ENCODE results near the gene DHRSX.
"Not testable (repeated sequence)": the region's sequence is repeated elsewhere in the genome, so short reads cannot be mapped to it uniquely, and the experiment has no call there.

Gene DHRSX

GRCh38 chrX:2243913-2244460 lies 256.8 kb downstream of the DHRSX start:
- no peak for FAIRE-seq
- DNase-seq (ENCODE audit: extremely low spot score, insufficient read length, low read depth), result no peak

- FAIRE-seq, result no peak
- DNase-seq (ENCODE audit: extremely low spot score, insufficient read length, low read depth), result no peak
Measured at GRCh38 chrX:2242980-2243379, 257.8 kb downstream of the DHRSX start.

- DNase-seq (ENCODE audit: extremely low spot score, insufficient read length, low read depth) (no peak), FAIRE-seq (no peak)
Measured at GRCh38 chrX:2242326-2242725, 258.4 kb downstream of the DHRSX start.

GRCh38 chrX:2241496-2241895 lies 259.3 kb downstream of the DHRSX start:
- FAIRE-seq, result not testable (repeated sequence)

GRCh38 chrX:2240761-2241160 lies 260.0 kb downstream of the DHRSX start:
- not testable (repeated sequence) for FAIRE-seq; DNase-seq (ENCODE audit: extremely low spot score, insufficient read length, low read depth)

More at GRCh38 chrX:2241496-2241895, 259.3 kb downstream of the DHRSX start:
- not testable (repeated sequence) for DNase-seq (ENCODE audit: extremely low spot score, insufficient read length, low read depth)

GRCh38 chrX:2237976-2238375 lies 262.8 kb downstream of the DHRSX start:
- DNase-seq (ENCODE audit: extremely low spot score, insufficient read length, low read depth), result no peak
- FAIRE-seq, result no peak

- no peak for FAIRE-seq
- DNase-seq (ENCODE audit: extremely low spot score, insufficient read length, low read depth), result no peak
Measured at GRCh38 chrX:2231570-2232192, 269.1 kb downstream of the DHRSX start.

- DNase-seq (ENCODE audit: extremely low spot score, insufficient read length, low read depth) (no peak), FAIRE-seq (no peak)
Measured at GRCh38 chrX:2230457-2230856, 270.3 kb downstream of the DHRSX start.

- no peak for DNase-seq (ENCODE audit: extremely low spot score, insufficient read length, low read depth)
- no peak for FAIRE-seq
Measured at GRCh38 chrX:2228536-2228935, 272.2 kb downstream of the DHRSX start.

- DNase-seq (ENCODE audit: extremely low spot score, insufficient read length, low read depth) (no peak), FAIRE-seq (no peak)
Measured at GRCh38 chrX:2226906-2227656, 273.7 kb downstream of the DHRSX start.

GRCh38 chrX:2226182-2226581 lies 274.6 kb downstream of the DHRSX start:
- DNase-seq (ENCODE audit: extremely low spot score, insufficient read length, low read depth) (no peak), FAIRE-seq (no peak)

GRCh38 chrX:2224597-2225235 lies 276.1 kb downstream of the DHRSX start:
- no peak for FAIRE-seq

GRCh38 chrX:2224161-2224560 lies 276.6 kb downstream of the DHRSX start:
- no peak for FAIRE-seq
- no peak for DNase-seq (ENCODE audit: extremely low spot score, insufficient read length, low read depth)

More at GRCh38 chrX:2224597-2225235, 276.1 kb downstream of the DHRSX start:
- DNase-seq (ENCODE audit: extremely low spot score, insufficient read length, low read depth), result no peak

- no peak for DNase-seq (ENCODE audit: extremely low spot score, insufficient read length, low read depth)
Measured at GRCh38 chrX:2220829-2221567, 279.8 kb downstream of the DHRSX start.

GRCh38 chrX:2220296-2220695 lies 280.5 kb downstream of the DHRSX start:
- FAIRE-seq (no peak), DNase-seq (ENCODE audit: extremely low spot score, insufficient read length, low read depth) (no peak)

More at GRCh38 chrX:2220829-2221567, 279.8 kb downstream of the DHRSX start:
- no peak for FAIRE-seq

GRCh38 chrX:2214138-2214823 lies 286.5 kb downstream of the DHRSX start:
- FAIRE-seq; DNase-seq (ENCODE audit: extremely low spot score, insufficient read length, low read depth): not testable (repeated sequence)

- DNase-seq (ENCODE audit: extremely low spot score, insufficient read length, low read depth); FAIRE-seq: not testable (repeated sequence)
Measured at GRCh38 chrX:2211667-2212066, 289.1 kb downstream of the DHRSX start.

GRCh38 chrX:2193273-2193592 lies 307.5 kb downstream of the DHRSX start:
- DNase-seq (ENCODE audit: extremely low spot score, insufficient read length, low read depth), result no peak
- no peak for FAIRE-seq

- no peak for DNase-seq (ENCODE audit: extremely low spot score, insufficient read length, low read depth)
- FAIRE-seq, result no peak
Measured at GRCh38 chrX:2192584-2193272, 308.0 kb downstream of the DHRSX start.
